SK-N-SH treated with all-trans-retinoic acid at 6 μM for 48 hours (cell line): ENCODE data around the gene ME1.

Source experiments
- BACH2 ChIP-seq: fragments of 250-450 bp; sonication (Bioruptor Pico); IDR thresholded peaks from 2 replicates; pipeline ENCODE4 v1.9.0; 2021; ENCODE audit warnings: mild to moderate bottlenecking, borderline replicate concordance
- ISL1 ChIP-seq: fragments of 250-450 bp; sonication (Bioruptor Pico); IDR thresholded peaks from 2 replicates; pipeline ENCODE4 v2.1.2; 2022; ENCODE audit warnings: mild to moderate bottlenecking, moderate library complexity
- RARB ChIP-seq: fragments of 250-450 bp; sonication (Bioruptor Pico); IDR thresholded peaks from 2 replicates; pipeline ENCODE4 v1.8.0; 2021; ENCODE audit warnings: mild to moderate bottlenecking, moderate library complexity
- ZFP3 ChIP-seq: fragments of 250-450 bp; sonication (Bioruptor Pico); IDR thresholded peaks from 2 replicates; pipeline ENCODE4 v1.5.0; 2020; ENCODE audit warnings: mild to moderate bottlenecking, moderate library complexity
- ZNF565 ChIP-seq: fragments of 450-650 bp; formaldehyde crosslinking; conservative IDR thresholded peaks from 2 replicates; pipeline ENCODE4 v1.5.0; 2020; ENCODE audit warnings: low read depth, mild to moderate bottlenecking, moderate library complexity
- ZNF8 ChIP-seq: fragments of 450-650 bp; formaldehyde crosslinking; IDR thresholded peaks from 2 replicates; pipeline ENCODE4 v1.5.0; 2020; ENCODE audit warnings: mild to moderate bottlenecking, moderate library complexity
- TF ChIP-seq, protein P1 (sequence below): fragments of 250-450 bp; sonication (Bioruptor Pico); IDR thresholded peaks from 2 replicates; pipeline ENCODE4 v1.8.0; 2020; ENCODE audit warnings: mild to moderate bottlenecking, moderate library complexity, borderline replicate concordance
- TF ChIP-seq, protein P2 (sequence below): fragments of 250-450 bp; sonication (Bioruptor Pico); IDR thresholded peaks from 2 replicates; pipeline ENCODE4 v1.5.1; 2021; ENCODE audit warnings: mild to moderate bottlenecking, moderate library complexity

DNA sequence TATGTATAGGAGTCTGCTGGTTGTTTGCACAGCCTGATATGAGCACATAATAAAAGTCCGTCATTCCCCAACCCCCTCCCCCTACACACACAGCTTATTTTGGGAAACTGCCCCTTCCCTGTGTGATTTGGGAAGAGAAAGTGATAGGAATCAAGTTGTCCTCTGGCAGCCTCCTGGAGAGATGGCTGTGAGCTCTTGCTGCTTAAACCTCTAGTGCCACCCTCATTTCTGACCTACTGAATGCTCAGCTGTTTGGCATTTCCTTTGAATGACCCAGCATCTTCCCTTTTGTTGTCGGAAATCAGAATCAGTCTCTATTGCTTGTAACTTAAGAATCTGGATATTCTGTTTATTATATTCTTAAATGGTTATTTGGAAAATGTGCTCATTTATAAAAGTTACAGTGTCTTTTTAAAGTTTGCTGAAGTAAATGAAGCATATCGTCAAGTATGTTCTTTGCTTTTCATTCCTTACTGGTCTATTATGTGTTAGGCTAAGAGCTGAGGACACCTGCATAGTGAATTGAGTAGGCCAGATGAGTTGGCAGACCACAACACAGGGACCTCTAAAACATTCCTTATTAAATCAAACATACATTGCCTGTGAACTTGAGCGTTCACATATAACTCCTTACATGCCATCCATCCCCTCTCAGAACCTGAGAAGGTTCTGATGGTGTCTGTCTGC lies 232.2 kb downstream of the ME1 start:
- TF ChIP-seq ZNF8 (CRISPR knock-in tag) (no peak), ZFP3 (CRISPR knock-in tag) (no peak), ISL1 (CRISPR knock-in tag) (no peak), BACH2 (CRISPR knock-in tag) (no peak), ZNF565 (CRISPR knock-in tag) (no peak), RARB (no peak)
- TF ChIP-seq, protein P1, sequence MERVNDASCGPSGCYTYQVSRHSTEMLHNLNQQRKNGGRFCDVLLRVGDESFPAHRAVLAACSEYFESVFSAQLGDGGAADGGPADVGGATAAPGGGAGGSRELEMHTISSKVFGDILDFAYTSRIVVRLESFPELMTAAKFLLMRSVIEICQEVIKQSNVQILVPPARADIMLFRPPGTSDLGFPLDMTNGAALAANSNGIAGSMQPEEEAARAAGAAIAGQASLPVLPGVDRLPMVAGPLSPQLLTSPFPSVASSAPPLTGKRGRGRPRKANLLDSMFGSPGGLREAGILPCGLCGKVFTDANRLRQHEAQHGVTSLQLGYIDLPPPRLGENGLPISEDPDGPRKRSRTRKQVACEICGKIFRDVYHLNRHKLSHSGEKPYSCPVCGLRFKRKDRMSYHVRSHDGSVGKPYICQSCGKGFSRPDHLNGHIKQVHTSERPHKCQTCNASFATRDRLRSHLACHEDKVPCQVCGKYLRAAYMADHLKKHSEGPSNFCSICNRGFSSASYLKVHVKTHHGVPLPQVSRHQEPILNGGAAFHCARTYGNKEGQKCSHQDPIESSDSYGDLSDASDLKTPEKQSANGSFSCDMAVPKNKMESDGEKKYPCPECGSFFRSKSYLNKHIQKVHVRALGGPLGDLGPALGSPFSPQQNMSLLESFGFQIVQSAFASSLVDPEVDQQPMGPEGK (CRISPR knock-in tag) = no peak
- TF ChIP-seq, protein P2, sequence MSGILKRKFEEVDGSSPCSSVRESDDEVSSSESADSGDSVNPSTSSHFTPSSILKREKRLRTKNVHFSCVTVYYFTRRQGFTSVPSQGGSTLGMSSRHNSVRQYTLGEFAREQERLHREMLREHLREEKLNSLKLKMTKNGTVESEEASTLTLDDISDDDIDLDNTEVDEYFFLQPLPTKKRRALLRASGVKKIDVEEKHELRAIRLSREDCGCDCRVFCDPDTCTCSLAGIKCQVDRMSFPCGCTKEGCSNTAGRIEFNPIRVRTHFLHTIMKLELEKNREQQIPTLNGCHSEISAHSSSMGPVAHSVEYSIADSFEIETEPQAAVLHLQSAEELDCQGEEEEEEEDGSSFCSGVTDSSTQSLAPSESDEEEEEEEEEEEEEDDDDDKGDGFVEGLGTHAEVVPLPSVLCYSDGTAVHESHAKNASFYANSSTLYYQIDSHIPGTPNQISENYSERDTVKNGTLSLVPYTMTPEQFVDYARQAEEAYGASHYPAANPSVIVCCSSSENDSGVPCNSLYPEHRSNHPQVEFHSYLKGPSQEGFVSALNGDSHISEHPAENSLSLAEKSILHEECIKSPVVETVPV = no peak
